IMR-90 (cell line): ENCODE data around the gene PTCH1. TPM values are rescaled to one million over a fixed set of nuclear protein-coding genes. Genes with fewer than 3 reads are reported as not detected.

Experiments used
- ATAC-seq: fragments of 200-7000 bp; cut with Tn5 transposase; 2 replicates; pipeline ENCODE4 v1.9.1; 2020; ENCODE audit warnings: low read depth, mild to moderate bottlenecking, moderate library complexity
- BruUV-seq: library from RNA; stranded (reverse); fragments of 400-500 nt; replicated peaks from 2 replicates; lab custom pipeline; 2021; lab: Mats Ljungman, UMichigan
- CTCF ChIA-PET: fragments of 300-600 bp; formaldehyde crosslinking; extraction: SDS; loops from one replicate; lab custom pipeline; 2021; ENCODE audit warnings: antibody characterized with exemption; lab: Yijun Ruan, JAX
- POLR2A ChIA-PET: fragments of 300-600 bp; sonication (Branson Sonifier 250); formaldehyde crosslinking; loops from one replicate; lab custom pipeline; 2022; ENCODE audit warnings: antibody characterized with exemption; ENCODE audit not compliant: unreplicated experiment; lab: Charles Lee
- DNase-seq: peaks from one replicate; pipeline ENCODE4 v3.0.0; 2013
- H2AFZ ChIP-seq: replicated peaks from 2 replicates; pipeline ENCODE3; 2013; ENCODE audit warnings: low read length, mild to moderate bottlenecking; ENCODE audit not compliant: poor library complexity
- H2AK5ac ChIP-seq: 2 replicates; pipeline ENCODE4 v1.6.1; 2013; ENCODE audit warnings: low read depth, low read length, inconsistent platforms
- H2AK9ac ChIP-seq: replicated peaks from 2 replicates; pipeline ENCODE3; 2013; ENCODE audit warnings: mild to moderate bottlenecking, low read depth, low read length, moderate library complexity; ENCODE audit not compliant: poor library complexity
- H2BK120ac ChIP-seq: 2 replicates; pipeline ENCODE4 v1.6.1; 2013; ENCODE audit warnings: low read depth, low read length, inconsistent platforms
- H2BK15ac ChIP-seq: 3 replicates; pipeline ENCODE4 v1.6.1; 2013; ENCODE audit warnings: low read depth, low read length, inconsistent platforms
- H2BK20ac ChIP-seq: 2 replicates; pipeline ENCODE4 v1.6.1; 2013; ENCODE audit warnings: low read depth, mild to moderate bottlenecking, inconsistent platforms, low read length, moderate library complexity
- H2BK5ac ChIP-seq: 2 replicates; pipeline ENCODE4 v1.6.1; 2013; ENCODE audit warnings: mild to moderate bottlenecking, low read depth, low read length, inconsistent platforms; ENCODE audit not compliant: poor library complexity, severe bottlenecking
- H3K14ac ChIP-seq: replicated peaks from 2 replicates; pipeline ENCODE4 v1.6.1; 2013; ENCODE audit warnings: low read depth, low read length, inconsistent platforms
- H3K18ac ChIP-seq: 2 replicates; pipeline ENCODE4 v1.6.1; 2013; ENCODE audit warnings: low read depth, low read length, control low read depth
- H3K23ac ChIP-seq: 2 replicates; pipeline ENCODE4 v1.6.1; 2013; ENCODE audit warnings: low read depth, low read length, inconsistent platforms
- H3K27ac ChIP-seq: 2 replicates; pipeline ENCODE4 v1.5.1; 2013; ENCODE audit warnings: mild to moderate bottlenecking, control low read depth, low read length; ENCODE audit not compliant: insufficient read depth
- H3K27me3 ChIP-seq: 2 replicates; pipeline ENCODE4 v1.6.1; 2013; ENCODE audit warnings: low read length; ENCODE audit not compliant: control insufficient read depth, insufficient read depth
- H3K36me3 ChIP-seq: 2 replicates; pipeline ENCODE4 v1.6.1; 2013; ENCODE audit warnings: low read length, mixed read lengths; ENCODE audit not compliant: control insufficient read depth, insufficient read depth
- H3K4ac ChIP-seq: 2 replicates; pipeline ENCODE4 v1.6.1; 2013; ENCODE audit warnings: low read depth, low read length, inconsistent platforms
- H3K4me1 ChIP-seq: 2 replicates; pipeline ENCODE4 v1.6.1; 2013; ENCODE audit warnings: low read length, mixed read lengths; ENCODE audit not compliant: control insufficient read depth, insufficient read depth
- H3K4me2 ChIP-seq: 2 replicates; pipeline ENCODE4 v1.6.1; 2013; ENCODE audit warnings: low read depth, mild to moderate bottlenecking, control low read depth, low read length, moderate library complexity
- H3K4me3 ChIP-seq: 2 replicates; pipeline ENCODE4 v1.5.1; 2013; ENCODE audit warnings: low read depth, mild to moderate bottlenecking, control low read depth, low read length, moderate library complexity; ENCODE audit not compliant: insufficient read depth
- H3K56ac ChIP-seq: 2 replicates; pipeline ENCODE4 v1.6.1; 2013; ENCODE audit warnings: low read length, inconsistent platforms; ENCODE audit not compliant: insufficient read depth; ENCODE audit errors: extremely low read depth
- H3K79me1 ChIP-seq, 2 experiments: 2 replicates each; pipeline ENCODE4 v1.6.1; 2013; ENCODE audit warnings: low read length in 2 of 2, inconsistent platforms in 1 of 2, low read depth in 1 of 2
- H3K9ac ChIP-seq: 2 replicates; pipeline ENCODE4 v1.6.1; 2013; ENCODE audit warnings: low read depth, low read length, control low read depth
- H3K9me1 ChIP-seq: 2 replicates; pipeline ENCODE4 v1.6.1; 2013; ENCODE audit warnings: low read length, inconsistent platforms; ENCODE audit not compliant: insufficient read depth
- H3K9me3 ChIP-seq: 2 replicates; pipeline ENCODE4 v1.6.1; 2013; ENCODE audit warnings: low read length; ENCODE audit not compliant: control insufficient read depth, insufficient read depth
- H4K20me1 ChIP-seq: 2 replicates; pipeline ENCODE4 v1.6.1; 2013; ENCODE audit warnings: low read length, inconsistent platforms; ENCODE audit not compliant: insufficient read depth
- H4K5ac ChIP-seq: 2 replicates; pipeline ENCODE4 v1.6.1; 2013; ENCODE audit warnings: mild to moderate bottlenecking, low read depth, low read length, control low read depth
- H4K8ac ChIP-seq, 2 experiments: 2 replicates each; pipeline ENCODE4 v1.6.1; 2013; ENCODE audit warnings: low read depth in 2 of 2, low read length in 2 of 2, control low read depth in 1 of 2, inconsistent platforms in 1 of 2
- H4K91ac ChIP-seq: 2 replicates; pipeline ENCODE4 v1.6.1; 2013; ENCODE audit warnings: low read depth, low read length, inconsistent platforms; ENCODE audit not compliant: insufficient read depth
- BHLHE40 ChIP-seq: fragments of 150-350 bp; IDR thresholded peaks from 2 replicates; pipeline ENCODE4 v1.6.1; 2016; ENCODE audit warnings: mild to moderate bottlenecking, low read depth, low read length
- CEBPB ChIP-seq: IDR thresholded peaks from 2 replicates; pipeline ENCODE4 v1.6.1; 2012; ENCODE audit warnings: low read depth, low read length, improper control_type of control experiment
- FOS ChIP-seq: fragments of 150-350 bp; IDR thresholded peaks from 2 replicates; pipeline ENCODE4 v1.6.1; 2016; ENCODE audit warnings: low read depth, low read length
- MAFK ChIP-seq: IDR thresholded peaks from 2 replicates; pipeline ENCODE4 v1.6.1; 2012; ENCODE audit warnings: low read depth, low read length, improper control_type of control experiment
- MAZ ChIP-seq: IDR thresholded peaks from 2 replicates; pipeline ENCODE4 v1.6.1; 2012; ENCODE audit warnings: low read depth, mild to moderate bottlenecking, low read length, improper control_type of control experiment, moderate library complexity, borderline replicate concordance
- RCOR1 ChIP-seq: IDR thresholded peaks from 2 replicates; pipeline ENCODE4 v1.6.1; 2012; ENCODE audit warnings: mild to moderate bottlenecking, low read length, improper control_type of control experiment; ENCODE audit not compliant: insufficient replicate concordance
- SMC3 ChIP-seq: fragments of 150-350 bp; IDR thresholded peaks from 2 replicates; pipeline ENCODE4 v1.6.1; 2016; ENCODE audit warnings: low read depth, mild to moderate bottlenecking, antibody characterized with exemption, low read length, moderate library complexity
- WGBS, 2 experiments: methylation state at CpG; one replicate each; pipeline versions ENCODE4 v1.1.5 to v1.1.7; 2013; ENCODE audit warnings: missing lambda C conversion rate in 2 of 2; ENCODE audit not compliant: insufficient read length in 1 of 2; ENCODE audit errors: extremely low coverage in 2 of 2; 5-methylcytosine and 5-hydroxymethylcytosine counted together
- dilution Hi-C: fragments of 300-500 bp; cut with HindIII; formaldehyde crosslinking; loops from one replicate; pipeline ENCODE4 v1.14.3; 2018; ENCODE audit warnings: low sequenced_read_pairs; ENCODE audit not compliant: unreplicated experiment
- in situ Hi-C: fragments of 300-500 bp; cut with MboI; formaldehyde crosslinking; loops from 3 replicates; pipeline ENCODE4 v1.14.3; 2019; ENCODE audit warnings: low sequenced_read_pairs, inconsistent platforms, mixed read lengths
- intact Hi-C: fragments of 100-400 bp; cut with micrococcal nuclease; formaldehyde crosslinking; loops from 2 replicates; pipeline ENCODE4 v1.10.0; 2022
- polyA plus RNA-seq, 3 experiments: library from polyadenylated mRNA; depleted of rRNA; stranded (reverse); fragments of >200 nt; gene quantifications; 2 replicates each; pipeline ENCODE4 v1.2.3, GENCODE V29; 2012; ENCODE audit warnings: low replicate concordance in 1 of 3
- total RNA-seq: library from RNA; depleted of rRNA; stranded (reverse); fragments of >200 nt; gene quantifications from 2 replicates; pipeline ENCODE4 v1.2.3, GENCODE V29; 2012
- TF ChIP-seq, protein P1 (sequence below): fragments of 150-350 bp; IDR thresholded peaks from 2 replicates; pipeline ENCODE4 v1.6.1; 2017; ENCODE audit warnings: mild to moderate bottlenecking, antibody characterized with exemption, low read length, low read depth

Gene PTCH1
- total and polyA plus RNA-seq, 2 of the 4 experiments (the other 2 are of a cell fraction), result 4.1 to 5.0 TPM

DNA sequence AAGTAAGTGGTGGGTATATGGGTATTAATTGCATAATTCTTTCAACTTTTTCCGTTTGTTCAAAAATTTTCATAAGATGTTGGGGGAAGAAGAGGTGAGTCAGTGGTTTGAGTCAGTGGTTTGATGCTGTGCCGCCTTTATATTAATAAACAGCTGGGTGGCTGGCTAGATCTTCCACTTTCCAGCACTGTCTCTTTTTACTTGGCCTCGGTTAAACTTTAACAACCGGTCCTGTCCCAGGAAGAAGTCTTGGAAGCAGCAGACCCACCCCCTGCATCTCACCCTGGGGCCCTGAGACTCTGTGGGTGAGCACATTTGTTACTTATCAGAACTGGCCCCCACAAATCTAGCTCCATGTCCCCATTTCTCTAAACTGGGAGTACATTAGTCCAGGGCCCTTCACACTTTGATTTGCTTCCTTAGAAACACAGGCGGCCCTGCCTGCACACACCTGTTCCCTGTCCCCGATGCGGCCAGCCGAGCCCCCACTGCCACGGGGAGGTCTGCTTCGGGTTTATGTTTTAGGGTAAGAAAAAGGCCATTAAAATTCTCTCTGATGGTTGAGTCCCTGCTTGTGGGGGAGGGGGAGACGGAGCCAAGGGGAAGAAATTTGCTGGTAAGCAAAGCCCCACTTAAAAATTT, 90.7 kb downstream of the PTCH1 start:
- Histone ChIP-seq H3K9me3 (peaks cover 21% of the 10 kb centered on the region), H3K9me1 (no peaks in the 10 kb centered on the region), H3K27me3 (no peaks in the 10 kb centered on the region), H3K14ac (peak overlapping the region; percentile 83), H3K4me1 (peaks cover 7% of the 10 kb centered on the region), H3K23ac (peak overlapping the region; percentile 67), H2AK5ac (peak overlapping the region; percentile 10; the same call in 1 of the 2 replicates), H3K36me3 (no peaks in the 10 kb centered on the region), H2AK9ac (peak overlapping the region; percentile 49), H3K56ac (peak overlapping the region; percentile 68; the same call in 1 of the 2 replicates), H4K5ac (peak overlapping the region; percentile 37; the same call in 1 of the 2 replicates), H3K4me3 (peak overlapping the region; percentile 19), H3K4ac (peak overlapping the region; percentile 37), H3K18ac (peak overlapping the region; percentile 70; the same call in 1 of the 2 replicates), H2AFZ (peak overlapping the region; percentile 91), H2BK5ac (peak overlapping the region; percentile 43), H4K91ac (peak overlapping the region; percentile 57; the same call in 1 of the 2 replicates), H4K8ac (peak overlapping the region; percentile 24 to 79), H3K4me2 (peak overlapping the region; percentile 84), H3K79me1 (no peaks in the 10 kb centered on the region), H3K27ac (peak overlapping the region; percentile 18), H2BK20ac (peak overlapping the region; percentile 36), H3K9ac (peak overlapping the region; percentile 56), H2BK15ac (peak overlapping the region; percentile 15; the same call in 1 of the 3 replicates), H4K20me1 (no peaks in the 10 kb centered on the region), H2BK120ac (peak overlapping the region; percentile 54)
- DNase-seq, result peak; percentile 74
- in situ Hi-C loops, result no loop called here
- ChIA-PET POLR2A (interaction anchor here (0.6 kb wide), 2 partner anchors 90 to 1260 kb away, joined by 3 to 5 read pairs; no protein-coding TSS in a partner anchor), CTCF (no interaction called here)
- dilution Hi-C loops, result no loop called here
- TF ChIP-seq RCOR1 (no peak), CEBPB (peak; percentile 60), FOS (peak; percentile 75), MAZ (no peak), BHLHE40 (0 out of 2 replicates have a peak, but pooled peaks have one; percentile 10), SMC3 (no peak), MAFK (no peak)
- TF ChIP-seq, protein P1, sequence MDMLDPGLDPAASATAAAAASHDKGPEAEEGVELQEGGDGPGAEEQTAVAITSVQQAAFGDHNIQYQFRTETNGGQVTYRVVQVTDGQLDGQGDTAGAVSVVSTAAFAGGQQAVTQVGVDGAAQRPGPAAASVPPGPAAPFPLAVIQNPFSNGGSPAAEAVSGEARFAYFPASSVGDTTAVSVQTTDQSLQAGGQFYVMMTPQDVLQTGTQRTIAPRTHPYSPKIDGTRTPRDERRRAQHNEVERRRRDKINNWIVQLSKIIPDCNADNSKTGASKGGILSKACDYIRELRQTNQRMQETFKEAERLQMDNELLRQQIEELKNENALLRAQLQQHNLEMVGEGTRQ, result no peak
- no CpG with 5 or more reads among the region's 11 CpGs for WGBS, 2 experiments
- peak; percentile 73 for ATAC-seq
- no TSS peak for BruUV-seq
- intact Hi-C loops, result no loop called here
